Measurements from ENCODE around the gene VAV3.

Gene VAV3

GRCh38 chr1:107625405-107626029 is 339.5 kb downstream of the VAV3 start:
- no peak for DNase-seq

GRCh38 chr1:107623431-107623830 is 341.5 kb downstream of the VAV3 start:
- no peak for DNase-seq

- no peak for DNase-seq
Measured at GRCh38 chr1:107622966-107623365, 342.0 kb downstream of the VAV3 start.

GRCh38 chr1:107622535-107622934 is 342.4 kb downstream of the VAV3 start:
- no peak for DNase-seq

GRCh38 chr1:107620753-107621152 is 344.2 kb downstream of the VAV3 start:
- DNase-seq: no peak

GRCh38 chr1:107618539-107618938 is 346.4 kb downstream of the VAV3 start:
- DNase-seq: no peak

- DNase-seq: no peak
Measured at GRCh38 chr1:107617921-107618320, 347.1 kb downstream of the VAV3 start.

- DNase-seq: no peak
Measured at GRCh38 chr1:107617456-107617855, 347.5 kb downstream of the VAV3 start.

- no peak for DNase-seq
Measured at GRCh38 chr1:107609808-107610207, 355.2 kb downstream of the VAV3 start.

GRCh38 chr1:107604825-107605224 is 360.2 kb downstream of the VAV3 start:
- no peak for DNase-seq

- no peak for DNase-seq
Measured at GRCh38 chr1:107600607-107601160, 364.3 kb downstream of the VAV3 start.

- no peak for DNase-seq
Measured at GRCh38 chr1:107599220-107599619, 365.8 kb downstream of the VAV3 start.

GRCh38 chr1:107597290-107597689 is 367.7 kb downstream of the VAV3 start:
- no peak for DNase-seq

- no peak for DNase-seq
Measured at GRCh38 chr1:107594536-107594935, 370.4 kb downstream of the VAV3 start.

- DNase-seq: no peak
Measured at GRCh38 chr1:107593501-107594209, 371.3 kb downstream of the VAV3 start.

GRCh38 chr1:107590900-107591622 is 373.9 kb downstream of the VAV3 start:
- no peak for DNase-seq

- DNase-seq: no peak
Measured at GRCh38 chr1:107590087-107590486, 374.9 kb downstream of the VAV3 start.

GRCh38 chr1:107588321-107588720 is 376.7 kb downstream of the VAV3 start:
- DNase-seq: no peak

- no peak for DNase-seq
Measured at GRCh38 chr1:107575226-107575625, 389.8 kb downstream of the VAV3 start.

- no peak for DNase-seq
Measured at GRCh38 chr1:107574044-107574443, 390.9 kb downstream of the VAV3 start.

GRCh38 chr1:107572674-107573211 is 392.2 kb downstream of the VAV3 start:
- DNase-seq: no peak

GRCh38 chr1:107570768-107571167 is 394.2 kb downstream of the VAV3 start:
- DNase-seq: no peak

GRCh38 chr1:107563441-107563840 is 401.5 kb downstream of the VAV3 start:
- DNase-seq: no peak

GRCh38 chr1:107559881-107560280 is 405.1 kb downstream of the VAV3 start:
- no peak for DNase-seq

Measured in activated CD4-positive, alpha-beta T cell treated with anti-CD3 and anti-CD28 coated beads for 4 hours (primary cell).